Measurements from ENCODE around the gene SIRT2. TPM values are rescaled to one million over a fixed set of nuclear protein-coding genes. Genes with fewer than 3 reads are reported as not detected.

The SIRT2 gene
- total and polyA plus RNA-seq, 2 of the 13 experiments (the other 11 are each of a cell fraction or from before 2014, with no cell fraction given): 22.3 to 26.1 TPM

DNA sequence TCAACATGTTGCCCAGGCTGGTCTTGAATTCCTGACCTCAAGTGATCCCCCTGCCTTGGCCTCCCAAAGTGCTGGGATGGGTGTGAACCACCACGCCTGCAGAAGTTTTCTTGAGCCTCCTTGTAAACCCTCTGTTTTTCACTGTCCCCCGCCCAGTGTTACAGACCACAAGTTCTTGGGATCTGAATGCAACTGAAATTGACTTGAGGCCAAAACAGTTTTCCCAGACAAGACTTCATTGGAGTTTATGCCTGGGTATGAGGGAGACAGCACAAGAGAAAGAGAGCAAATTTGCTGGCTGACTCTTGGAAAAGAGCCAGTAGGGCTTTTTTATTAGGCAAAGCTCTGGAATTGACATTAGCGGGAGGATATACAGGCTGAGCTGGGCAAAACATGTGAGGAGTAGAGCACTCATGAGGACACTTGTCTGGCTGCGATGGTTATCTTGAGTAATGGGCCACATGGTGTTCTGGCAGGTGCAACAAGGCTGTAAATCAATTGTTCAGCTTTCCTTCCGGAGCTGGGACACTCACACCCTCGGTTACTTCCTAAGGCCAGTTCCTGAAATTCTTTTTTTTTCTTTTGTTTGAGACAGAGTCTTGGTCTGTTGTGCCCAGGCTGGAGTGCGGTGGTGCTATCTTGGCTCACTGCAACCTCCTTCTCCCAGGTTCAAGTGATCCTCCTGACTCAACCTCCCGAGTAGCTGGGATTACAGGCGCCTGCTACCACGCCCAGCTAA lies 36.9 kb downstream of the SIRT2 start:
- Histone ChIP-seq H3K4me2 (ENCODE audit: low read depth, low read length) (no peak overlapping the region), H3K4me3 (replicated peaks in 1 of 3; ENCODE audit: insufficient read depth in 1 of 3, low read depth in 2 of 3, low read length in 3 of 3) (no peak overlapping the region), H4K20me1 (ENCODE audit: insufficient read depth, low read length) (no peaks in the 10 kb centered on the region), H3K27me3 (ENCODE audit: control insufficient read depth in 1 of 2, insufficient read depth in 2 of 2, low read length in 2 of 2) (no peaks in the 10 kb centered on the region), H3K27ac (ENCODE audit: extremely low read length, insufficient read depth, low read length) (no peak overlapping the region), H2AFZ (ENCODE audit: low read length) (no peak overlapping the region), H3K4me1 (ENCODE audit: insufficient read depth, low read length) (peaks cover 53% of the 10 kb centered on the region), H3K36me3 (replicated peaks in 1 of 2; ENCODE audit: control insufficient read depth in 1 of 2, insufficient read depth in 2 of 2, low read length in 2 of 2) (no peaks in the 10 kb centered on the region), H3K9ac (ENCODE audit: insufficient read depth, low read depth, low read length) (no peak overlapping the region), H3K79me2 (ENCODE audit: insufficient read depth, low read length) (no peaks in the 10 kb centered on the region), H3K9me3 (ENCODE audit: low read length) (no peaks in the 10 kb centered on the region)
- ChIA-PET POLR2A (interaction anchor here (1.3 to 2.5 kb wide), 4 partner anchors 10 to 31 kb away, joined by 3 to 11 read pairs (median 6); partner anchors contain the start of gene ECH1), CTCF (ENCODE audit: low intra/inter-chr PET ratio, low total read pairs) (no interaction called here)
- in situ Hi-C loops (cut with HindIII; ENCODE audit: extremely low pct_ligation_motif_present, low pct_unique_long_range_greater_than_20kb): no loop called here
- intact Hi-C loops (cut with micrococcal nuclease; ENCODE audit: unreplicated experiment): no loop called here
- DNase-seq (ENCODE audit: low spot score): no peak
- 74% methylated on average over 10 of the region's 10 CpGs for WGBS (ENCODE audit: low lambda C conversion rate)
- FAIRE-seq: no peak
- TF ChIP-seq EHMT2 (IDR thresholded peaks at IDR 0.05; ENCODE audit: borderline replicate concordance, low read depth, low read length): no peak
- TF ChIP-seq ZSCAN20 (CRISPR knock-in tag; IDR thresholded peaks at IDR 0.05; ENCODE audit: borderline replicate concordance): no peak
- TF ChIP-seq NFE2L2 (IDR thresholded peaks at IDR 0.05; ENCODE audit: low read length): no peak
- TF ChIP-seq MYC (CRISPR knock-in tag; IDR thresholded peaks at IDR 0.05; ENCODE audit: borderline replicate concordance): no peak
- TF ChIP-seq ZC3H13 (CRISPR knock-in tag; IDR thresholded peaks at IDR 0.05): no peak
- TF ChIP-seq SALL2 (CRISPR knock-in tag; IDR thresholded peaks at IDR 0.05): no peak
- TF ChIP-seq KDM5B (CRISPR knock-in tag; IDR thresholded peaks at IDR 0.05; ENCODE audit: borderline replicate concordance): no peak
- no peak for TF ChIP-seq KMT2B (CRISPR knock-in tag; IDR thresholded peaks at IDR 0.05)
- TF ChIP-seq, protein P1, sequence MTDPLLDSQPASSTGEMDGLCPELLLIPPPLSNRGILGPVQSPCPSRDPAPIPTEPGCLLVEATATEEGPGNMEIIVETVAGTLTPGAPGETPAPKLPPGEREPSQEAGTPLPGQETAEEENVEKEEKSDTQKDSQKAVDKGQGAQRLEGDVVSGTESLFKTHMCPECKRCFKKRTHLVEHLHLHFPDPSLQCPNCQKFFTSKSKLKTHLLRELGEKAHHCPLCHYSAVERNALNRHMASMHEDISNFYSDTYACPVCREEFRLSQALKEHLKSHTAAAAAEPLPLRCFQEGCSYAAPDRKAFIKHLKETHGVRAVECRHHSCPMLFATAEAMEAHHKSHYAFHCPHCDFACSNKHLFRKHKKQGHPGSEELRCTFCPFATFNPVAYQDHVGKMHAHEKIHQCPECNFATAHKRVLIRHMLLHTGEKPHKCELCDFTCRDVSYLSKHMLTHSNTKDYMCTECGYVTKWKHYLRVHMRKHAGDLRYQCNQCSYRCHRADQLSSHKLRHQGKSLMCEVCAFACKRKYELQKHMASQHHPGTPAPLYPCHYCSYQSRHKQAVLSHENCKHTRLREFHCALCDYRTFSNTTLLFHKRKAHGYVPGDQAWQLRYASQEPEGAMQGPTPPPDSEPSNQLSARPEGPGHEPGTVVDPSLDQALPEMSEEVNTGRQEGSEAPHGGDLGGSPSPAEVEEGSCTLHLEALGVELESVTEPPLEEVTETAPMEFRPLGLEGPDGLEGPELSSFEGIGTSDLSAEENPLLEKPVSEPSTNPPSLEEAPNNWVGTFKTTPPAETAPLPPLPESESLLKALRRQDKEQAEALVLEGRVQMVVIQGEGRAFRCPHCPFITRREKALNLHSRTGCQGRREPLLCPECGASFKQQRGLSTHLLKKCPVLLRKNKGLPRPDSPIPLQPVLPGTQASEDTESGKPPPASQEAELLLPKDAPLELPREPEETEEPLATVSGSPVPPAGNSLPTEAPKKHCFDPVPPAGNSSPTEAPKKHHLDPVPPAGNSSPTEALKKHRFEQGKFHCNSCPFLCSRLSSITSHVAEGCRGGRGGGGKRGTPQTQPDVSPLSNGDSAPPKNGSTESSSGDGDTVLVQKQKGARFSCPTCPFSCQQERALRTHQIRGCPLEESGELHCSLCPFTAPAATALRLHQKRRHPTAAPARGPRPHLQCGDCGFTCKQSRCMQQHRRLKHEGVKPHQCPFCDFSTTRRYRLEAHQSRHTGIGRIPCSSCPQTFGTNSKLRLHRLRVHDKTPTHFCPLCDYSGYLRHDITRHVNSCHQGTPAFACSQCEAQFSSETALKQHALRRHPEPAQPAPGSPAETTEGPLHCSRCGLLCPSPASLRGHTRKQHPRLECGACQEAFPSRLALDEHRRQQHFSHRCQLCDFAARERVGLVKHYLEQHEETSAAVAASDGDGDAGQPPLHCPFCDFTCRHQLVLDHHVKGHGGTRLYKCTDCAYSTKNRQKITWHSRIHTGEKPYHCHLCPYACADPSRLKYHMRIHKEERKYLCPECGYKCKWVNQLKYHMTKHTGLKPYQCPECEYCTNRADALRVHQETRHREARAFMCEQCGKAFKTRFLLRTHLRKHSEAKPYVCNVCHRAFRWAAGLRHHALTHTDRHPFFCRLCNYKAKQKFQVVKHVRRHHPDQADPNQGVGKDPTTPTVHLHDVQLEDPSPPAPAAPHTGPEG (CRISPR knock-in tag; IDR thresholded peaks at IDR 0.05): no peak
- no peak for TF ChIP-seq ZNF143 (CRISPR knock-in tag; IDR thresholded peaks at IDR 0.05)
- no peak for TF ChIP-seq CCDC6 (CRISPR knock-in tag; IDR thresholded peaks at IDR 0.05)
- TF ChIP-seq FUBP1 (CRISPR knock-in tag; IDR thresholded peaks at IDR 0.05; ENCODE audit: borderline replicate concordance): no peak
- TF ChIP-seq IKZF4 (CRISPR knock-in tag; IDR thresholded peaks at IDR 0.05; ENCODE audit: borderline replicate concordance, low read depth, not compliant biosample characterization): no peak
- no peak for TF ChIP-seq MAZ (IDR thresholded peaks at IDR 0.05; ENCODE audit: borderline replicate concordance, low read depth, low read length)
- no peak for TF ChIP-seq MAZ (CRISPR knock-in tag; IDR thresholded peaks at IDR 0.05; ENCODE audit: low read depth)
- no TSS peak for BruUV-seq (replicated peaks)
- no peak for ATAC-seq

Data from HepG2 (cell line).